ENCODE measurements around the gene CDK18. TPM values are rescaled to one million over a fixed set of nuclear protein-coding genes. Genes with fewer than 3 reads are reported as not detected.

CDK18 gene
- total RNA-seq, 1 donor from 2014 or later = 2.6 TPM

GRCh38 chr1:205456868-205457745, 47.4 kb upstream of the CDK18 start:
- H3K36me3 Mint-ChIP-seq (ENCODE audit: low read depth) = no peaks in the 10 kb centered on the region
- ATAC-seq (ENCODE audit: low read depth) = no peak
- H3K4me3 Mint-ChIP-seq = peak overlapping the region; percentile 11
- intact Hi-C loops (cut with micrococcal nuclease) = no loop called here
- H3K4me1 Mint-ChIP-seq = peaks cover 19% of the 10 kb centered on the region
- DNase-seq = no peak
- no peak overlapping the region for H3K27ac Mint-ChIP-seq
- TF ChIP-seq CTCF (IDR thresholded peaks at IDR 0.05) = no peak
- ChIA-PET CTCF (interaction anchor here (1.2 to 2.0 kb wide), 3 partner anchors 103 to 200 kb away, joined by 3 to 4 read pairs (median 4); no protein-coding TSS in a partner anchor), POLR2A (interaction anchor here (1.2 kb wide), 1 partner anchor 16 kb away, joined by 4 read pairs; no protein-coding TSS in a partner anchor)
- H3K9me3 Mint-ChIP-seq = no peaks in the 10 kb centered on the region
- H3K27me3 Mint-ChIP-seq = peaks cover 51% of the 10 kb centered on the region

GRCh38 chr1:205458777-205459566, 45.5 kb upstream of the CDK18 start:
- ATAC-seq (ENCODE audit: low read depth) = peak; percentile 56
- POLR2A ChIA-PET = no interaction called here
- DNase-seq = no peak

GRCh38 chr1:205465392-205465791, 39.1 kb upstream of the CDK18 start:
- no peak for DNase-seq
- ChIA-PET POLR2A (no interaction called here), CTCF (no interaction called here)
- TF ChIP-seq CTCF (IDR thresholded peaks at IDR 0.05) = no peak
- H3K4me3 Mint-ChIP-seq = no peak overlapping the region
- ATAC-seq (ENCODE audit: low read depth) = no peak
- intact Hi-C loops (cut with micrococcal nuclease) = no loop called here
- no peaks in the 10 kb centered on the region for H3K36me3 Mint-ChIP-seq (ENCODE audit: low read depth)
- no peaks in the 10 kb centered on the region for H3K9me3 Mint-ChIP-seq
- peaks cover 33% of the 10 kb centered on the region for H3K27me3 Mint-ChIP-seq
- no peak overlapping the region for H3K27ac Mint-ChIP-seq
- H3K4me1 Mint-ChIP-seq = no peaks in the 10 kb centered on the region

More at GRCh38 chr1:205458777-205459566, 45.5 kb upstream of the CDK18 start:
- Mint-ChIP-seq H3K27me3 (peaks cover 42% of the 10 kb centered on the region), H3K27ac (no peak overlapping the region), H3K4me1 (peaks cover 19% of the 10 kb centered on the region), H3K4me3 (no peak overlapping the region), H3K36me3 (ENCODE audit: low read depth) (no peaks in the 10 kb centered on the region), H3K9me3 (no peaks in the 10 kb centered on the region)
- TF ChIP-seq CTCF (IDR thresholded peaks at IDR 0.05) = no peak
- CTCF ChIA-PET = interaction anchor here (0.6 kb wide), 1 partner anchor 61 kb away, joined by 3 read pairs; no protein-coding TSS in a partner anchor
- intact Hi-C loops (cut with micrococcal nuclease) = loop anchor here (2.0 kb wide), 2 partner anchors 18 to 28 kb away; no protein-coding TSS in a partner anchor

GRCh38 chr1:205466595-205467220, 37.8 kb upstream of the CDK18 start:
- no peak overlapping the region for H3K4me3 Mint-ChIP-seq
- TF ChIP-seq CTCF (IDR thresholded peaks at IDR 0.05) = no peak

More at GRCh38 chr1:205466595-205467220, 37.8 kb upstream of the CDK18 start:
- H3K27me3 Mint-ChIP-seq = peaks cover 25% of the 10 kb centered on the region
- no peaks in the 10 kb centered on the region for H3K4me1 Mint-ChIP-seq
- no peak for DNase-seq
- intact Hi-C loops (cut with micrococcal nuclease) = no loop called here
- H3K9me3 Mint-ChIP-seq = no peaks in the 10 kb centered on the region
- ChIA-PET CTCF (interaction anchor here (1.5 kb wide), 1 partner anchor 19 kb away, joined by 5 read pairs; no protein-coding TSS in a partner anchor), POLR2A (no interaction called here)
- ATAC-seq (ENCODE audit: low read depth) = no peak
- no peaks in the 10 kb centered on the region for H3K36me3 Mint-ChIP-seq (ENCODE audit: low read depth)
- no peak overlapping the region for H3K27ac Mint-ChIP-seq

All from activated B cell treated with CpG ODN at 0.5 μM for 24 hours (primary cell).